Measurements from ENCODE around the gene CYTL1.

The CYTL1 gene

GRCh38 chr4:5018096-5018495, 1.2 kb downstream of the CYTL1 start:
- DNase-seq (ENCODE audit: extremely low read depth, insufficient read length): no peak
- Histone ChIP-seq H3K27me3 (replicated peaks; ENCODE audit: control insufficient read depth, insufficient read depth, low read length) (no peaks in the 10 kb centered on the region; the same call in 1 of the 2 replicates), H3K4me3 (replicated peaks; ENCODE audit: low read depth, low read length) (no peak overlapping the region), H3K36me3 (ENCODE audit: control insufficient read depth, insufficient read depth, low read length) (no peaks in the 10 kb centered on the region)
- no peak for TF ChIP-seq CTCF (IDR thresholded peaks at IDR 0.05; ENCODE audit: insufficient read depth, low read length, poor library complexity, severe bottlenecking)

- no peaks in the 10 kb centered on the region for H3K27me3 ChIP-seq (replicated peaks; ENCODE audit: control insufficient read depth, insufficient read depth, low read length)
- no peak overlapping the region for H3K4me3 ChIP-seq (replicated peaks; ENCODE audit: low read depth, low read length)
- no peak for DNase-seq (ENCODE audit: extremely low read depth, insufficient read length)
- no peak for TF ChIP-seq CTCF (IDR thresholded peaks at IDR 0.05; ENCODE audit: insufficient read depth, low read length, poor library complexity, severe bottlenecking)
- H3K36me3 ChIP-seq (ENCODE audit: control insufficient read depth, insufficient read depth, low read length): no peaks in the 10 kb centered on the region
Observed at GRCh38 chr4:5014007-5014682, 5.1 kb downstream of the CYTL1 start.

- Histone ChIP-seq H3K36me3 (ENCODE audit: control insufficient read depth, insufficient read depth, low read length) (no peaks in the 10 kb centered on the region), H3K4me3 (replicated peaks; ENCODE audit: low read depth, low read length) (no peak overlapping the region), H3K27me3 (replicated peaks; ENCODE audit: control insufficient read depth, insufficient read depth, low read length) (no peaks in the 10 kb centered on the region)
- DNase-seq (ENCODE audit: extremely low read depth, insufficient read length): no peak
- TF ChIP-seq CTCF (IDR thresholded peaks at IDR 0.05; ENCODE audit: insufficient read depth, low read length, poor library complexity, severe bottlenecking): no peak
Observed at GRCh38 chr4:5012958-5013357, 6.3 kb downstream of the CYTL1 start.

- no peak overlapping the region for H3K4me3 ChIP-seq (replicated peaks; ENCODE audit: low read depth, low read length)
- TF ChIP-seq CTCF (IDR thresholded peaks at IDR 0.05; ENCODE audit: insufficient read depth, low read length, poor library complexity, severe bottlenecking): no peak
- no peaks in the 10 kb centered on the region for H3K27me3 ChIP-seq (replicated peaks; ENCODE audit: control insufficient read depth, insufficient read depth, low read length)
- no peaks in the 10 kb centered on the region for H3K36me3 ChIP-seq (ENCODE audit: control insufficient read depth, insufficient read depth, low read length)
- DNase-seq (ENCODE audit: extremely low read depth, insufficient read length): no peak
Observed at GRCh38 chr4:5012244-5012898, 6.9 kb downstream of the CYTL1 start.

GRCh38 chr4:5010984-5011383, 8.3 kb downstream of the CYTL1 start:
- DNase-seq (ENCODE audit: extremely low read depth, insufficient read length): no peak
- no peak for TF ChIP-seq CTCF (IDR thresholded peaks at IDR 0.05; ENCODE audit: insufficient read depth, low read length, poor library complexity, severe bottlenecking)
- Histone ChIP-seq H3K4me3 (replicated peaks; ENCODE audit: low read depth, low read length) (no peak overlapping the region), H3K27me3 (replicated peaks; ENCODE audit: control insufficient read depth, insufficient read depth, low read length) (no peaks in the 10 kb centered on the region), H3K36me3 (ENCODE audit: control insufficient read depth, insufficient read depth, low read length) (no peaks in the 10 kb centered on the region)
